HG02798 (cell line): Measurements from ENCODE around the gene IL1RAPL1.

Experiments used
- ATAC-seq: cut with Tn5 transposase; IDR thresholded peaks from one replicate; pipeline ENCODE4 v1.9.1; 2021; ENCODE audit warnings: mild to moderate bottlenecking; ENCODE audit not compliant: unreplicated experiment, poor library complexity

The IL1RAPL1 gene

GRCh38 chrX:28625223-28625622 is 38.0 kb downstream of the IL1RAPL1 start:
- ATAC-seq, result no peak

- no peak for ATAC-seq
Observed at GRCh38 chrX:28626515-28626914, 39.3 kb downstream of the IL1RAPL1 start.

- no peak for ATAC-seq
Observed at GRCh38 chrX:28628120-28628519, 40.9 kb downstream of the IL1RAPL1 start.

- ATAC-seq, result no peak
Observed at GRCh38 chrX:28638775-28639174, 51.5 kb downstream of the IL1RAPL1 start.

GRCh38 chrX:28639451-28639850 is 52.2 kb downstream of the IL1RAPL1 start:
- ATAC-seq, result no peak

GRCh38 chrX:28649541-28649940 is 62.3 kb downstream of the IL1RAPL1 start:
- ATAC-seq, result no peak

- no peak for ATAC-seq
Observed at GRCh38 chrX:28651186-28651585, 63.9 kb downstream of the IL1RAPL1 start.

GRCh38 chrX:28659269-28659668 is 72.0 kb downstream of the IL1RAPL1 start:
- ATAC-seq, result no peak

- ATAC-seq, result no peak
Observed at GRCh38 chrX:28665778-28666177, 78.5 kb downstream of the IL1RAPL1 start.

GRCh38 chrX:28668303-28668702 is 81.1 kb downstream of the IL1RAPL1 start:
- ATAC-seq, result no peak

- ATAC-seq, result no peak
Observed at GRCh38 chrX:28668957-28669356, 81.7 kb downstream of the IL1RAPL1 start.

- ATAC-seq, result no peak
Observed at GRCh38 chrX:28670074-28670473, 82.8 kb downstream of the IL1RAPL1 start.

GRCh38 chrX:28675173-28675572 is 87.9 kb downstream of the IL1RAPL1 start:
- ATAC-seq, result no peak

- no peak for ATAC-seq
Observed at GRCh38 chrX:28693101-28693500, 105.9 kb downstream of the IL1RAPL1 start.

- no peak for ATAC-seq
Observed at GRCh38 chrX:28697732-28698131, 110.5 kb downstream of the IL1RAPL1 start.

GRCh38 chrX:28701222-28701621 is 114.0 kb downstream of the IL1RAPL1 start:
- no peak for ATAC-seq

GRCh38 chrX:28706964-28707363 is 119.7 kb downstream of the IL1RAPL1 start:
- ATAC-seq, result no peak

GRCh38 chrX:28709421-28709820 is 122.2 kb downstream of the IL1RAPL1 start:
- no peak for ATAC-seq

- ATAC-seq, result no peak
Observed at GRCh38 chrX:28717864-28718263, 130.6 kb downstream of the IL1RAPL1 start.

- ATAC-seq, result no peak
Observed at GRCh38 chrX:28718450-28718849, 131.2 kb downstream of the IL1RAPL1 start.

- ATAC-seq, result no peak
Observed at GRCh38 chrX:28719620-28720019, 132.4 kb downstream of the IL1RAPL1 start.

- no peak for ATAC-seq
Observed at GRCh38 chrX:28752330-28752729, 165.1 kb downstream of the IL1RAPL1 start.

- no peak for ATAC-seq
Observed at GRCh38 chrX:28756175-28756574, 168.9 kb downstream of the IL1RAPL1 start.
